ENCODE measurements around the gene SLC16A8. TPM values are rescaled to one million over a fixed set of nuclear protein-coding genes. Genes with fewer than 3 reads are reported as not detected.

Gene SLC16A8
- total RNA-seq, 2 experiments from 2014 or later, result not detected

DNA sequence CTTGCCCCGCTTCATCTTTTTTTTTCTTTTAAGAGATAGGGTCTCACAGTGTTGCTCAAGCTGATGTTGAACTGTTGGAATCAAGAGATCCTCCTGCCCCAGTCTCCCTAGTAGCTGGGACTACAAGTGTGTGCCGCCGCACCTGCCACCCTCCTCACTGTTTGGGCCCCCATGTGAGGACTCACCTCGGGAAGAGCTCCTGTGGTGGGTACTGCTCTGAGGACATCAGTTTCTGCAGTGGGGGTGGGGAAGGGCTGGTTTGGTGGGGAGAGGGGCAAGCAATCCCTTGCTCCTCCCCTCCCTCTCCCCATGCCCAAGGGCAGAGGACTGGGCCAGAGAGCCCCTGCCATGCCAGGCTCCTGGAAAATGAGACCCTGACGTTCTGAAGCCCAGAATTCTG is 1.5 kb upstream of the SLC16A8 start:
- no peak for DNase-seq
- Histone ChIP-seq H3K27ac (ENCODE audit: low read depth in 1 of 2, low read length in 2 of 2) (no peak overlapping the region), H3K4me3 (ENCODE audit: low read length) (no peak overlapping the region), H3K9me3 (ENCODE audit: control insufficient read depth in 1 of 2, insufficient read depth in 1 of 2, low read length in 2 of 2) (peaks cover 0 to 15% of the 10 kb centered on the region in 2 experiments), H3K27me3 (ENCODE audit: control insufficient read depth in 1 of 2, insufficient read depth in 2 of 2, low read length in 2 of 2) (peaks cover 25 to 40% of the 10 kb centered on the region in 2 experiments), H3K4me1 (ENCODE audit: insufficient read depth, low read length) (peaks cover 13% of the 10 kb centered on the region), H3K36me3 (ENCODE audit: insufficient read depth, low read length) (no peaks in the 10 kb centered on the region)
- intact Hi-C loops (cut with DNase I, micrococcal nuclease), result no loop called here
- Mint-ChIP-seq H3K27me3 (peaks cover 31% of the 10 kb centered on the region), H3K4me1 (ENCODE audit: low read depth) (no peaks in the 10 kb centered on the region), H3K9me3 (no peaks in the 10 kb centered on the region), H3K36me3 (ENCODE audit: low read depth) (peaks cover 4% of the 10 kb centered on the region), H3K4me3 (no peak overlapping the region), H3K27ac (no peak overlapping the region)
- no peak for ATAC-seq (ENCODE audit: poor library complexity)
- TF ChIP-seq, protein P1, sequence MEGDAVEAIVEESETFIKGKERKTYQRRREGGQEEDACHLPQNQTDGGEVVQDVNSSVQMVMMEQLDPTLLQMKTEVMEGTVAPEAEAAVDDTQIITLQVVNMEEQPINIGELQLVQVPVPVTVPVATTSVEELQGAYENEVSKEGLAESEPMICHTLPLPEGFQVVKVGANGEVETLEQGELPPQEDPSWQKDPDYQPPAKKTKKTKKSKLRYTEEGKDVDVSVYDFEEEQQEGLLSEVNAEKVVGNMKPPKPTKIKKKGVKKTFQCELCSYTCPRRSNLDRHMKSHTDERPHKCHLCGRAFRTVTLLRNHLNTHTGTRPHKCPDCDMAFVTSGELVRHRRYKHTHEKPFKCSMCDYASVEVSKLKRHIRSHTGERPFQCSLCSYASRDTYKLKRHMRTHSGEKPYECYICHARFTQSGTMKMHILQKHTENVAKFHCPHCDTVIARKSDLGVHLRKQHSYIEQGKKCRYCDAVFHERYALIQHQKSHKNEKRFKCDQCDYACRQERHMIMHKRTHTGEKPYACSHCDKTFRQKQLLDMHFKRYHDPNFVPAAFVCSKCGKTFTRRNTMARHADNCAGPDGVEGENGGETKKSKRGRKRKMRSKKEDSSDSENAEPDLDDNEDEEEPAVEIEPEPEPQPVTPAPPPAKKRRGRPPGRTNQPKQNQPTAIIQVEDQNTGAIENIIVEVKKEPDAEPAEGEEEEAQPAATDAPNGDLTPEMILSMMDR (IDR thresholded peaks at IDR 0.05), result no peak
- POLR2A ChIA-PET, result no interaction called here
- CTCF ChIA-PET, result no interaction called here

DNA sequence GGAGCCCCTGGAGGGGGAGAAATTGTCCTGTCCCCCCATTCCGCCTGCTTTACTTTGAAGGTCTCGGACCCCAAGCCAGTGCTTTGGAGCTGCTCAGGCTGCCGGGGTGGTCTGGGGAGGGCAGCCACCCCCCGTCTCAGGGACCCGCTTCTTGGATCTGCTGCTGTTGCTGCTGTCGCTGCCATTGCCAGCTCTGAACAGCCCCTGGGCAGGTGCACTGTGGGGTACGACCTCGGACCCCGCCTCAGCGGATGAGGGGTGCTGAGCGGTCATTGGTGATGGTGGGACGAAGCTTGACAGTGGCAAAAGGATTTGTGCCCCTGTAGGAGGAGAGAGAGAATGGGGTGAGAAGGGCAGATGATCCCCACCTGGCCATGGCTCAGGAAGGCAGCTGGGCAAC is 1.1 kb upstream of the SLC16A8 start:
- TF ChIP-seq, protein P1 (IDR thresholded peaks at IDR 0.05), result no peak
- H3K36me3 ChIP-seq (ENCODE audit: insufficient read depth, low read length), result no peaks in the 10 kb centered on the region
- H3K4me3 Mint-ChIP-seq, result no peak overlapping the region
- H3K9me3 ChIP-seq (ENCODE audit: control insufficient read depth in 1 of 2, insufficient read depth in 1 of 2, low read length in 2 of 2), result peaks cover 0 to 17% of the 10 kb centered on the region in 2 experiments
- H3K9me3 Mint-ChIP-seq, result no peaks in the 10 kb centered on the region
- CTCF ChIA-PET, result no interaction called here
- H3K27me3 ChIP-seq (ENCODE audit: control insufficient read depth in 1 of 2, insufficient read depth in 2 of 2, low read length in 2 of 2), result peaks cover 25 to 44% of the 10 kb centered on the region in 2 experiments
- POLR2A ChIA-PET, result no interaction called here
- ATAC-seq (ENCODE audit: poor library complexity) (no peak), DNase-seq (no peak)
- H3K4me1 Mint-ChIP-seq (ENCODE audit: low read depth), result no peaks in the 10 kb centered on the region
- H3K27ac Mint-ChIP-seq, result no peak overlapping the region
- peaks cover 30% of the 10 kb centered on the region for H3K27me3 Mint-ChIP-seq
- no peak overlapping the region for H3K27ac ChIP-seq (ENCODE audit: low read depth in 1 of 2, low read length in 2 of 2)
- H3K4me3 ChIP-seq (ENCODE audit: low read length), result no peak overlapping the region
- intact Hi-C loops (cut with DNase I, micrococcal nuclease), result no loop called here
- H3K4me1 ChIP-seq (ENCODE audit: insufficient read depth, low read length), result peaks cover 13% of the 10 kb centered on the region
- H3K36me3 Mint-ChIP-seq (ENCODE audit: low read depth), result peaks cover 4% of the 10 kb centered on the region

DNA sequence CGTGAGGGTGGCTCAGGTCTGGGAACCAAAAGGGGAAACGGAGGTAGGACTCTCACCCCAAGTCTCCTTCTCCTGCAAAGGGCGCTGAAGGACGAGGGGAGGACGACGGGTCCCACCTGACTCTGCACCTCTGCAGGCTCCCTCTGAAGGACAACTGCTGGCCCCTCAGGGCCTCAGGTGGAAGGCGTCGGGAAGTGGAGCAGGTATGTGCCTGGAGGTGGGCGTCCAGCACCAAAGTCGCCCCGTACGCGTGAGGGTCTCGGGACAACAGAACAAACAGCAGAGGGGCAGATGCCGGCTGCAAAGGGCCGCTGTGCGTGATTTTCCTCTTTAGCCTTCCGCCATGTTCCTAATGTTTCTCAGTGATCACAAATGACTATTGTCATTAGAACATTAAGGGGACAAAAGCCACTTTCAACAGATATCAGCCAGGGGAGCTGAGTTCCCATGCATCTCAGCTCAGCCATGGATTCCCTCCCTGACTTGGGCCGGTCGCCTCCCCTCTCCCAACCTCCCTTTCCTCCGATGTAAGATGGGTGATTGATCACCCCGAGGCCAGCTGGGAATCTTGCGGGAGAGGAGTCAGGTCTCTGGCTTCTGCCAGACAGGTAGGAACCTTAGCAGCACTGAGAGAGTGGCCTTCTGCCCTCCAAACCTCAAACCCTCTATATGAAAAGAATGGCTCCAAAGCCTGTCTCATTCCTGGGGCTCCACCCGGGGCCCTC is 836 bp downstream of the SLC16A8 start:
- CTCF ChIA-PET, result no interaction called here
- no peak overlapping the region for H3K4me3 Mint-ChIP-seq
- TF ChIP-seq, protein P1 (IDR thresholded peaks at IDR 0.05), result no peak
- H3K4me3 ChIP-seq (ENCODE audit: low read length), result no peak overlapping the region
- ATAC-seq (ENCODE audit: poor library complexity), result no peak
- peaks cover 19 to 35% of the 10 kb centered on the region in 2 experiments for H3K27me3 ChIP-seq (ENCODE audit: control insufficient read depth in 1 of 2, insufficient read depth in 2 of 2, low read length in 2 of 2)
- no peaks in the 10 kb centered on the region for H3K9me3 Mint-ChIP-seq
- peaks cover 30% of the 10 kb centered on the region for H3K27me3 Mint-ChIP-seq
- peaks cover 3% of the 10 kb centered on the region for H3K4me1 Mint-ChIP-seq (ENCODE audit: low read depth)
- H3K36me3 ChIP-seq (ENCODE audit: insufficient read depth, low read length), result no peaks in the 10 kb centered on the region
- peaks cover 4% of the 10 kb centered on the region for H3K36me3 Mint-ChIP-seq (ENCODE audit: low read depth)
- no peak overlapping the region for H3K27ac ChIP-seq (ENCODE audit: low read depth in 1 of 2, low read length in 2 of 2)
- no peak overlapping the region for H3K27ac Mint-ChIP-seq
- H3K9me3 ChIP-seq (ENCODE audit: control insufficient read depth in 1 of 2, insufficient read depth in 1 of 2, low read length in 2 of 2), result peaks cover 0 to 17% of the 10 kb centered on the region in 2 experiments
- intact Hi-C loops (cut with DNase I, micrococcal nuclease), result no loop called here
- no peak for DNase-seq
- POLR2A ChIA-PET, result no interaction called here
- peaks cover 13% of the 10 kb centered on the region for H3K4me1 ChIP-seq (ENCODE audit: insufficient read depth, low read length)
